ENCODE measurements around the gene PLAC1.

PLAC1 gene

GRCh38 chrX:134547047-134547679, 111.1 kb downstream of the PLAC1 start:
- TF ChIP-seq CTCF (IDR thresholded peaks at IDR 0.05; ENCODE audit: extremely low read depth, insufficient read depth, missing control alignments) = no peak
- in situ Hi-C loops (cut with MboI; ENCODE audit: low pct_unique_long_range_greater_than_20kb, low sequenced_read_pairs, unreplicated experiment) = no loop called here
- no peak for DNase-seq (ENCODE audit: low spot score)

GRCh38 chrX:134546187-134546586, 112.1 kb downstream of the PLAC1 start:
- in situ Hi-C loops (cut with MboI; ENCODE audit: low pct_unique_long_range_greater_than_20kb, low sequenced_read_pairs, unreplicated experiment) = no loop called here
- no peak for DNase-seq (ENCODE audit: low spot score)
- TF ChIP-seq CTCF (IDR thresholded peaks at IDR 0.05; ENCODE audit: extremely low read depth, insufficient read depth, missing control alignments) = no peak

- no peak for DNase-seq (ENCODE audit: low spot score)
Measured at GRCh38 chrX:134545510-134545909, 112.8 kb downstream of the PLAC1 start.

GRCh38 chrX:134544513-134545151, 113.6 kb downstream of the PLAC1 start:
- in situ Hi-C loops (cut with MboI; ENCODE audit: low pct_unique_long_range_greater_than_20kb, low sequenced_read_pairs, unreplicated experiment) = no loop called here
- DNase-seq (ENCODE audit: low spot score) = no peak
- no peak for TF ChIP-seq CTCF (IDR thresholded peaks at IDR 0.05; ENCODE audit: extremely low read depth, insufficient read depth, missing control alignments)

More at GRCh38 chrX:134545510-134545909, 112.8 kb downstream of the PLAC1 start:
- TF ChIP-seq CTCF (IDR thresholded peaks at IDR 0.05; ENCODE audit: extremely low read depth, insufficient read depth, missing control alignments) = no peak
- in situ Hi-C loops (cut with MboI; ENCODE audit: low pct_unique_long_range_greater_than_20kb, low sequenced_read_pairs, unreplicated experiment) = no loop called here

- TF ChIP-seq CTCF (IDR thresholded peaks at IDR 0.05; ENCODE audit: extremely low read depth, insufficient read depth, missing control alignments) = no peak
- in situ Hi-C loops (cut with MboI; ENCODE audit: low pct_unique_long_range_greater_than_20kb, low sequenced_read_pairs, unreplicated experiment) = no loop called here
- no peak for DNase-seq (ENCODE audit: low spot score)
Measured at GRCh38 chrX:134544135-134544512, 114.1 kb downstream of the PLAC1 start.

- no peak for TF ChIP-seq CTCF (IDR thresholded peaks at IDR 0.05; ENCODE audit: extremely low read depth, insufficient read depth, missing control alignments)
- in situ Hi-C loops (cut with MboI; ENCODE audit: low pct_unique_long_range_greater_than_20kb, low sequenced_read_pairs, unreplicated experiment) = no loop called here
- DNase-seq (ENCODE audit: low spot score) = no peak
Measured at GRCh38 chrX:134543288-134543687, 115.0 kb downstream of the PLAC1 start.

Measured in GM13977 (cell line).